DMS79 (cell line): ENCODE measurements around the gene RBM15B.
"Not testable (repeated sequence)": the region's sequence is repeated elsewhere in the genome, so short reads cannot be mapped to it uniquely, and the experiment has no call there.

ENCODE experiments used
- DNase-seq: peaks from one replicate; lab custom pipeline; 2025; lab: John Stamatoyannopoulos, UW

RBM15B gene

GRCh38 chr3:51378065-51378464 lies 13.0 kb upstream of the RBM15B start:
- DNase-seq = no peak

- DNase-seq = no peak
These were observed 12.4 kb upstream of the RBM15B start for GRCh38 chr3:51378726-51379125.

GRCh38 chr3:51379301-51379700 lies 11.8 kb upstream of the RBM15B start:
- DNase-seq = no peak

- DNase-seq = no peak
These were observed 11.2 kb upstream of the RBM15B start for GRCh38 chr3:51379746-51380455.

GRCh38 chr3:51380601-51381332 lies 10.3 kb upstream of the RBM15B start:
- DNase-seq = no peak

- DNase-seq = no peak
These were observed 9.8 kb upstream of the RBM15B start for GRCh38 chr3:51381333-51381705.

- no peak for DNase-seq
These were observed 8.9 kb upstream of the RBM15B start for GRCh38 chr3:51382076-51382745.

GRCh38 chr3:51382947-51383578 lies 8.0 kb upstream of the RBM15B start:
- DNase-seq = no peak

GRCh38 chr3:51384055-51384725 lies 6.9 kb upstream of the RBM15B start:
- no peak for DNase-seq

- DNase-seq = peak; percentile 78
These were observed 6.2 kb upstream of the RBM15B start, which contains the start of gene MANF for GRCh38 chr3:51384726-51385473. Gene MANF, plus strand, starts transcription at chr3:51385291. Its CDS starts 52 bp downstream, at chr3:51385343.

GRCh38 chr3:51385621-51386091 lies 5.4 kb upstream of the RBM15B start:
- DNase-seq = no peak

GRCh38 chr3:51386159-51386851 lies 4.8 kb upstream of the RBM15B start:
- no peak for DNase-seq

GRCh38 chr3:51386852-51387229 lies 4.2 kb upstream of the RBM15B start:
- no peak for DNase-seq

- not testable (repeated sequence) for DNase-seq
These were observed 3.8 kb upstream of the RBM15B start for GRCh38 chr3:51387281-51387680.

- no peak for DNase-seq
These were observed 2.6 kb upstream of the RBM15B start for GRCh38 chr3:51388286-51389029.

- DNase-seq = no peak
These were observed 1.5 kb upstream of the RBM15B start for GRCh38 chr3:51389423-51390183.

- no peak for DNase-seq
These were observed 625 bp upstream of the RBM15B start for GRCh38 chr3:51390246-51391074.
